ENCODE data around the gene CPED1.

Gene CPED1

GRCh38 chr7:121331048-121331447, 342.5 kb downstream of the CPED1 start:
- no peaks in the 10 kb centered on the region for H3K36me3 ChIP-seq (replicated peaks; ENCODE audit: insufficient read depth, low read length)
- no peaks in the 10 kb centered on the region for H3K4me1 ChIP-seq (ENCODE audit: low read length)
- no peaks in the 10 kb centered on the region for H3F3A ChIP-seq (ENCODE audit: insufficient read depth, low read length)
- peaks cover 20% of the 10 kb centered on the region for H3K27me3 ChIP-seq (replicated peaks; ENCODE audit: insufficient read depth, low read length)
- H3K79me2 ChIP-seq (ENCODE audit: low read length): no peaks in the 10 kb centered on the region
- H3K9ac ChIP-seq (ENCODE audit: low read length): no peak overlapping the region
- TF ChIP-seq CTCF (IDR thresholded peaks at IDR 0.05; ENCODE audit: low read length): no peak
- TF ChIP-seq EZH2 (optimal IDR thresholded peaks at IDR 0.05; ENCODE audit: low read depth, low read length): no peak
- no peak for TF ChIP-seq EZH2phosphoT487 (IDR thresholded peaks at IDR 0.05; ENCODE audit: low read length)
- DNase-seq: no peak
- H3K9me2 ChIP-seq (replicated peaks; ENCODE audit: insufficient read depth, low read length): no peaks in the 10 kb centered on the region
- H3K27ac ChIP-seq (ENCODE audit: low read length): no peak overlapping the region
- H3K4me3 ChIP-seq (ENCODE audit: low read length): no peak overlapping the region
- no peak overlapping the region for H2AFZ ChIP-seq (ENCODE audit: low read length)
- H3K4me2 ChIP-seq (ENCODE audit: low read depth, low read length): no peak overlapping the region
- no peaks in the 10 kb centered on the region for H3K9me3 ChIP-seq (replicated peaks; ENCODE audit: insufficient read depth, low read length)
- H4K20me1 ChIP-seq (ENCODE audit: insufficient read depth, low read length): no peaks in the 10 kb centered on the region

GRCh38 chr7:121331574-121331973, 343.1 kb downstream of the CPED1 start:
- no peaks in the 10 kb centered on the region for H3F3A ChIP-seq (ENCODE audit: insufficient read depth, low read length)
- H3K36me3 ChIP-seq (replicated peaks; ENCODE audit: insufficient read depth, low read length): no peaks in the 10 kb centered on the region
- H3K79me2 ChIP-seq (ENCODE audit: low read length): no peaks in the 10 kb centered on the region
- no peak overlapping the region for H3K9ac ChIP-seq (ENCODE audit: low read length)
- no peak overlapping the region for H3K27ac ChIP-seq (ENCODE audit: low read length)
- no peaks in the 10 kb centered on the region for H3K9me3 ChIP-seq (replicated peaks; ENCODE audit: insufficient read depth, low read length)
- no peak for DNase-seq
- no peaks in the 10 kb centered on the region for H3K4me1 ChIP-seq (ENCODE audit: low read length)
- peaks cover 20% of the 10 kb centered on the region for H3K27me3 ChIP-seq (replicated peaks; ENCODE audit: insufficient read depth, low read length)
- H3K9me2 ChIP-seq (replicated peaks; ENCODE audit: insufficient read depth, low read length): no peaks in the 10 kb centered on the region
- no peaks in the 10 kb centered on the region for H4K20me1 ChIP-seq (ENCODE audit: insufficient read depth, low read length)
- TF ChIP-seq CTCF (IDR thresholded peaks at IDR 0.05; ENCODE audit: low read length) (no peak), EZH2phosphoT487 (IDR thresholded peaks at IDR 0.05; ENCODE audit: low read length) (no peak), EZH2 (optimal IDR thresholded peaks at IDR 0.05; ENCODE audit: low read depth, low read length) (no peak)
- H3K4me2 ChIP-seq (ENCODE audit: low read depth, low read length): no peak overlapping the region
- no peak overlapping the region for H2AFZ ChIP-seq (ENCODE audit: low read length)
- no peak overlapping the region for H3K4me3 ChIP-seq (ENCODE audit: low read length)

DNA sequence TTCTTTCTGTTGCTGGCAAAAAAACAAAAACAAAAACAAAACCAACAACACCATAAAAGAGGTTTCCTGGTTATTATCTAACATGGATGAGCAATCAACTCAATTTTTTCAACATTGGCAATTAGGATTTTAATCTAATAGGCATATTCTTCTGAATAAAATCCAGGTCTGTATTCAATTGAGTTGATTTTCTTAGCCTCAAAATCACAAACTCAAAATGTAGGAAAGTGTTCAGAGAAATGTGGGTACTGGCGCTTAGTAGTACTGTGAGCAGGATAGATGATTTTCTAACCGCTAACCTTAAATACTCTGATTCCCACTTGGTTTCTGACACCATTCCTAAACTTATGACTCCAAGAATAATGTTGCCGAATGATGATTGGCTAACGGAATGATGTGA, 345.9 kb downstream of the CPED1 start:
- Histone ChIP-seq H4K20me1 (ENCODE audit: insufficient read depth, low read length) (no peaks in the 10 kb centered on the region), H3K79me2 (ENCODE audit: low read length) (no peaks in the 10 kb centered on the region), H3K36me3 (replicated peaks; ENCODE audit: insufficient read depth, low read length) (no peaks in the 10 kb centered on the region), H2AFZ (ENCODE audit: low read length) (no peak overlapping the region), H3K4me3 (ENCODE audit: low read length) (no peak overlapping the region), H3K9ac (ENCODE audit: low read length) (no peak overlapping the region), H3K9me3 (replicated peaks; ENCODE audit: insufficient read depth, low read length) (no peaks in the 10 kb centered on the region), H3K27me3 (replicated peaks; ENCODE audit: insufficient read depth, low read length) (peaks cover 15% of the 10 kb centered on the region), H3K4me1 (ENCODE audit: low read length) (no peaks in the 10 kb centered on the region), H3K9me2 (replicated peaks; ENCODE audit: insufficient read depth, low read length) (no peaks in the 10 kb centered on the region), H3K27ac (ENCODE audit: low read length) (no peak overlapping the region), H3K4me2 (ENCODE audit: low read depth, low read length) (no peak overlapping the region), H3F3A (ENCODE audit: insufficient read depth, low read length) (no peaks in the 10 kb centered on the region)
- TF ChIP-seq EZH2 (optimal IDR thresholded peaks at IDR 0.05; ENCODE audit: low read depth, low read length) (no peak), EZH2phosphoT487 (IDR thresholded peaks at IDR 0.05; ENCODE audit: low read length) (no peak), CTCF (IDR thresholded peaks at IDR 0.05; ENCODE audit: low read length) (no peak)
- no peak for DNase-seq
